PC-3 (cell line): ENCODE data around the gene MBOAT7. TPM values are rescaled to one million over a fixed set of nuclear protein-coding genes. Genes with fewer than 3 reads are reported as not detected.

Experiments used
- ATAC-seq: fragments of 200-7000 bp; cut with Tn5 transposase; 2 replicates; pipeline ENCODE4 v1.9.1; 2020; ENCODE audit warnings: mild to moderate bottlenecking, moderate library complexity
- BruUV-seq: library from RNA; stranded (reverse); fragments of 400-500 nt; replicated peaks from 2 replicates; lab custom pipeline; 2021; lab: Mats Ljungman, UMichigan
- CTCF ChIA-PET: fragments of 300-600 bp; sonication (Branson Sonifier 250); formaldehyde crosslinking; loops from one replicate; lab custom pipeline; 2022; ENCODE audit warnings: antibody characterized with exemption; lab: Charles Lee
- POLR2A ChIA-PET: fragments of 300-600 bp; sonication (Branson Sonifier 250); formaldehyde crosslinking; loops from one replicate; lab custom pipeline; 2022; ENCODE audit warnings: antibody characterized with exemption; ENCODE audit not compliant: unreplicated experiment; lab: Charles Lee
- DNase-seq: peaks from one replicate; pipeline ENCODE4 v3.0.0-alpha.2; 2015
- H2AFZ ChIP-seq: fragments of 300-600 bp; sonication (generic); 2 replicates; pipeline ENCODE4 v1.6.0; 2016; ENCODE audit warnings: antibody characterized with exemption, low read length
- H3F3A ChIP-seq: fragments of 300-600 bp; sonication (generic); one replicate; pipeline ENCODE4 v1.6.0; 2017; ENCODE audit warnings: antibody characterized with exemption, low read length, control low read depth, mild to moderate bottlenecking; ENCODE audit not compliant: unreplicated experiment
- H3K27ac ChIP-seq: fragments of 300-600 bp; sonication (generic); 2 replicates; pipeline ENCODE4 v1.5.1; 2016; ENCODE audit warnings: mild to moderate bottlenecking, low read length
- H3K27me3 ChIP-seq: fragments of 300-600 bp; sonication (generic); 2 replicates; pipeline ENCODE4 v1.6.1; 2016; ENCODE audit warnings: low read length, mixed read lengths
- H3K36me3 ChIP-seq: fragments of 300-600 bp; sonication (generic); 2 replicates; pipeline ENCODE4 v1.6.1; 2016; ENCODE audit warnings: low read depth, mixed run types, low read length, mixed read lengths
- H3K4me1 ChIP-seq: fragments of 300-600 bp; sonication (generic); 2 replicates; pipeline ENCODE4 v1.5.1; 2016; ENCODE audit warnings: low read length; ENCODE audit not compliant: insufficient read depth
- H3K4me2 ChIP-seq: fragments of 300-600 bp; sonication (generic); 2 replicates; pipeline ENCODE4 v1.6.0; 2016; ENCODE audit warnings: low read length
- H3K4me3 ChIP-seq: fragments of 300-600 bp; sonication (generic); 2 replicates; pipeline ENCODE4 v1.5.1; 2016; ENCODE audit warnings: mild to moderate bottlenecking, low read length, mixed read lengths
- H3K79me2 ChIP-seq: fragments of 300-600 bp; sonication (generic); 2 replicates; pipeline ENCODE4 v1.6.1; 2017; ENCODE audit warnings: low read length, mixed read lengths
- H3K9ac ChIP-seq: fragments of 300-600 bp; sonication (generic); 2 replicates; pipeline ENCODE4 v1.6.0; 2016; ENCODE audit warnings: mild to moderate bottlenecking, low read length
- H3K9me2 ChIP-seq: fragments of 300-600 bp; sonication (generic); replicated peaks from 2 replicates; pipeline ENCODE4 v1.6.1; 2016; ENCODE audit warnings: mixed run types, low read length, mixed read lengths
- H3K9me3 ChIP-seq: fragments of 300-600 bp; sonication (generic); 2 replicates; pipeline ENCODE4 v1.6.1; 2016; ENCODE audit warnings: low read length, mixed read lengths
- H4K20me1 ChIP-seq: fragments of 300-600 bp; sonication (generic); 2 replicates; pipeline ENCODE4 v1.6.1; 2016; ENCODE audit warnings: low read length, mixed read lengths
- CTCF ChIP-seq: fragments of 300-600 bp; sonication (generic); conservative IDR thresholded peaks from 2 replicates; pipeline ENCODE4 v1.5.1; 2017; ENCODE audit warnings: antibody characterized with exemption, low read depth, mild to moderate bottlenecking, low read length
- EZH2 ChIP-seq: fragments of 300-600 bp; sonication (generic); IDR thresholded peaks from one replicate; pipeline ENCODE4 v1.6.1; 2017; ENCODE audit warnings: antibody characterized with exemption, mild to moderate bottlenecking, low read length; ENCODE audit not compliant: unreplicated experiment
- EZH2phosphoT487 ChIP-seq: fragments of 300-600 bp; sonication (generic); IDR thresholded peaks from 2 replicates; pipeline ENCODE4 v1.6.1; 2018; ENCODE audit warnings: mild to moderate bottlenecking, antibody characterized with exemption, low read length, borderline replicate concordance
- intact Hi-C: fragments of 100-400 bp; cut with micrococcal nuclease; formaldehyde crosslinking; loops from 2 replicates; pipeline ENCODE4 v1.9.0; 2023
- total RNA-seq: library from RNA; depleted of rRNA; stranded (reverse); fragments of >200 nt; gene quantifications from 2 replicates; pipeline ENCODE4 v1.2.3, GENCODE V29; 2014

MBOAT7 gene
- total RNA-seq, 1 experiment from 2014 or later, result 231 TPM

DNA sequence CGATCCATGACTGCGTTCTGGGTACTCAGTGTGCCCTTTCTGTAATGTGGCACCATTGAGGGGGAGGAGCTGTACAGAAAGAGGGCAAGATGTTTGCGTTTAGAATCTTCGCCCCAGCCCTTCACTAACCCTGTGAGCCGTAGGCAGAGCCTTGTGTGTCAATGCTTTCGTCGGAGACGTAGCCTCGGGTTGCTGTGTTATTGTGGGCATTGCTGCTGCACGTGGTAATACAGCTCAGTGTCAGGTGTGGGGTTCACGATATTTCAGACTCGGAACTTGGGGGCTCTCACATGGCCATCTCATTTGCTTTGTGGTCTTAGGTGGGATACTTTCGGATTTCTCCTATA is 17.4 kb upstream of the MBOAT7 start:
- DNase-seq, result no peak

DNA sequence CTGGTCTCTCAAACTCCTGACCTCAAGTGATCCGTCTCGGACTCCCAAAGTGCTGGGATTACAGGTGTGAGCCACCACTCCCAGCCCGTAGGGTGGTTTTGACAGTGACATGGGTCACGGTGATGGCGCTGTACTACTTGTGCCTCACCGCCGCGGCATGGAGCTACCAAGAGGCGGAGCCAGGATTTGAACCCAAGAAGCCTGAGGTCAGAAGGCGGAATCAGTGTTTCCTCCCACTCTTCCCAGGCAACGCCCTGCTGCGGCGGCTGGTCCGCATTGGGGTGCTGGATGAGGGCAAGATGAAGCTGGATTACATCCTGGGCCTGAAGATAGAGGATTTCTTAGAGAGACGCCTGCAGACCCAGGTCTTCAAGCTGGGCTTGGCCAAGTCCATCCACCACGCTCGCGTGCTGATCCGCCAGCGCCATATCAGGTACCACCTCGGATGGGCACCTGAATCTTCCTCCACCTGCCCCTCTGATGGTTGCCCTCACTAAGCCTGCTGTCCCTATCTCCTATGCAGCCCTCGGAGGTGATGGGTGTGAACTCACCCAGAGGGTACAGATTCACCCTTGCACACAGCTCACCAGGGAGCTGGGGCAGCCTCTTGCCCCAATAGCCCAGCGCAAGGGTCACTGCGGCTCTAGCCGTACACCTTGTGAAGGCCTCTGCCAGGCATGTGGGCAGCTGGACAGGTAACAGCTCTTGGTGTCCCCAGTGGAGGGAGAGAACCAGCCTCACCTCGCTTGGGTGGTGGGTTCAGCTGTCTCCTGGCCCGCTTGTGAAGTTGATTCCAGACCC is 16.9 kb upstream of the MBOAT7 start:
- Histone ChIP-seq H3K4me1 (peaks cover 65% of the 10 kb centered on the region), H3K27me3 (no peaks in the 10 kb centered on the region), H3K9ac (no peak overlapping the region), H3K79me2 (peaks cover 77% of the 10 kb centered on the region), H3K9me3 (no peaks in the 10 kb centered on the region), H3K4me2 (no peak overlapping the region), H3K4me3 (no peak overlapping the region), H4K20me1 (peaks cover 96% of the 10 kb centered on the region), H2AFZ (no peak overlapping the region), H3F3A (peaks cover 51% of the 10 kb centered on the region), H3K9me2 (no peaks in the 10 kb centered on the region), H3K36me3 (peaks cover 77% of the 10 kb centered on the region), H3K27ac (no peak overlapping the region)
- no TSS peak for BruUV-seq
- intact Hi-C loops, result no loop called here
- CTCF ChIA-PET, result no interaction called here
- no peak for TF ChIP-seq CTCF
- no peak for TF ChIP-seq EZH2phosphoT487
- no peak for TF ChIP-seq EZH2
- DNase-seq, result no peak
- POLR2A ChIA-PET, result interaction anchor here (0.6 to 1.6 kb wide), 2 partner anchors 16 to 386 kb away, joined by 5 to 24 read pairs; partner anchors contain the start of gene MBOAT7
- no peak for ATAC-seq

More for the DNA sequence above, 17.4 kb upstream of the MBOAT7 start:
- H3K36me3 ChIP-seq, result peaks cover 72% of the 10 kb centered on the region
- no peak overlapping the region for H3K4me2 ChIP-seq
- H3K79me2 ChIP-seq, result peaks cover 75% of the 10 kb centered on the region
- peaks cover 48% of the 10 kb centered on the region for H3F3A ChIP-seq
- no peak overlapping the region for H3K27ac ChIP-seq
- ATAC-seq, result no peak
- TF ChIP-seq EZH2, result no peak
- TF ChIP-seq EZH2phosphoT487, result no peak
- no peak for TF ChIP-seq CTCF
- H3K9me3 ChIP-seq, result no peaks in the 10 kb centered on the region
- no peak overlapping the region for H2AFZ ChIP-seq
- H3K4me3 ChIP-seq, result no peak overlapping the region
- H3K4me1 ChIP-seq, result peaks cover 65% of the 10 kb centered on the region
- no peaks in the 10 kb centered on the region for H3K9me2 ChIP-seq
- CTCF ChIA-PET, result interaction anchor here (0.6 kb wide), 1 partner anchor 38 kb away, joined by 4 read pairs; no protein-coding TSS in a partner anchor
- POLR2A ChIA-PET, result no interaction called here
- BruUV-seq, result no TSS peak
- intact Hi-C loops, result no loop called here
- no peak overlapping the region for H3K9ac ChIP-seq
- peaks cover 91% of the 10 kb centered on the region for H4K20me1 ChIP-seq
- H3K27me3 ChIP-seq, result no peaks in the 10 kb centered on the region
